GM18517 (cell line): ENCODE measurements around the gene EVX1.

Source experiments
- ATAC-seq: cut with Tn5 transposase; IDR thresholded peaks from one replicate; pipeline ENCODE4 v1.9.1; 2021; ENCODE audit warnings: mild to moderate bottlenecking, moderate library complexity; ENCODE audit not compliant: unreplicated experiment

The EVX1 gene

GRCh38 chr7:27224983-27225934, 17.3 kb upstream of the EVX1 start:
- ATAC-seq, result no peak

DNA sequence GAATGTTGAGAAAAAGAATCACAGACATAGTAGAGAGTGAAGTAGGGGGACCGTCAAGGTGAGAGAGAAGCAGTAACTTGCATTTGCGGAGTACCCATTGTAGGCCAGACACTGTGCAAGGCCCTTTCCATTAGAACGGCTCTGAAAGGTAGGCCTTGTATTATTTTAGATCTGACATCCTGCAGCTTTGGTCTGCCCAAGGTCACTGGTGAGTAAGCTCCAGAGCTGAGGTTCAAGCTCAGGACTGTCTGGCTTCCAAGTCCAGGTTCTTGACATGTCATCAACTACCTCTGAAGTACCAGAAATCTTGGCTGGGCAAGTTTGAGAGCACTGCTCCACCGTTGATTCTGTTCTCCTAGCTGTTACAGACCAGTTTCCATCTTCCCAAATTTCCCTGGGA, 13.2 kb upstream of the EVX1 start:
- no peak for ATAC-seq

- ATAC-seq, result no peak
These were observed 7.0 kb upstream of the EVX1 start for GRCh38 chr7:27235387-27236311.

DNA sequence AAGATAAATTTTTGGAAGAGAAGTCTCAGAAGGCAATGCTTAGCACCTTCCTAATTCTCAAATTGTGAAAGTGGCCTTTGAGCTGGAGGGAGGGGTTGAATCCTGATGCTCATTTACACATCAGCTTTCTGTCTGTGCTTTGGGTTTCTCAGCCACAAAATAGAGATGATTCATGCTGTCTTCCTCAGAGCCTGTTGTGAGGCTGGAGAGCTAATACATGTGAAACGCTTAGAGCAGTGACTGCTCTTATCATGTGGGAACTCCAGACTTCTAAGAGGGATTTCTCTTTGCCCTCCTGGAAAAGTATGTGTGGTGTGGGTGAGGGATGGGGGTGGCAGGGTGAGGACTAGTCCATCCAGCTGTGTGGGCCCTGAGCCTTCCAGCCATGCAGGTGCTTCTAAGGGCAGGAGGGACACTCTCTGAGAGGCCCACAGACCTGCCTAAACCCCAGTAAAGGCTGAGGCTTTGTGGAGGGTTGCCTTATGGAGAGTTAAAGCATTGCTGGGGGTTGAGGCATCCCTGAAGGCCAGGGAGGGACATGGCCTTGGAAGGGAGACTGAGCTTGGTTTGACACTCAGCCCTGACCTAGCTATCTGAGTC, 4.8 kb upstream of the EVX1 start:
- ATAC-seq, result no peak

- ATAC-seq, result no peak
These were observed 3.6 kb upstream of the EVX1 start for GRCh38 chr7:27238979-27239386.

GRCh38 chr7:27239387-27240014, 3.1 kb upstream of the EVX1 start:
- ATAC-seq, result no peak

- ATAC-seq, result no peak
These were observed 2.4 kb upstream of the EVX1 start for GRCh38 chr7:27240015-27240731.

DNA sequence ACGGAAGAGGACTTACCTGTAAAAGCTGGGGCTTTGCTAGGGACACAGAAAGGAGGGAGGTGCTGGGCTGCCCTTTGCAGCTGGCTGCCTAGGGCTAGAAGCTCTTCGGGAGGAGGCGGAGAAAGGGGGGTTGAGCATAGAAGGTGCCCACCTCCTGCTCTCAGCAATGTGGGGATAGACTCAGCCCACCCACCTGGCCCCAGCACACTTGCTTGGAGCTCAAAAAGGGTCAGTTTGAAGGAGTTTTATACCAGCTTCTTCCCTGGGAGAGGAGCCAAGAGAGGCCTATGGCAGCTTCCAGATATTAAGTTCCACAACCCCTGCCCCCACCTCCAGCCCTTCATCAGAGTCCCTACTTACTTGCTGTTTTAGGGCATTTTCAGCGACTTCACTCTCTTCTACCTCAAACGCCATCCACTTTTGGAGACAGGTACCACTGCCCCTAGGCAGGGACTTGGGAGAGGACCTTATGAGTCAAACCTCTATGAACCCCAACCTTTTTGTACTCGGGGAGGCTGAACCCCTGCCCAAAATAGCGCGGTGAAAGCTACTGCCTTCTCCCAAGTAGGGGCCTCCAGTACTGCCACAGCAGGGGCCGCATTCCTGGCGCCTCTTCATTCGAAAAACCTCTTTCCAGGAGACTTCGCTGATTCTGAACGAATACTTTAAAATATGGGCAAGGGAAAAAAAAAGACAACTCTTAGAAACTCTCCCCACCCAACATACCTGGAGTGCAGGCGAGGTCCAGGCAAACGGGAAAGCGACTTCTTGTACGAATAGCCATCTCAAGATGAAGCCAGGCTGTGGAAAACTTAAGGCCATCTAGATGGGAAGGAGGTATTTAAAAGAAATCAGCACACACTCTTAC, 1.2 kb upstream of the EVX1 start:
- ATAC-seq, result no peak

- no peak for ATAC-seq
These were observed 448 bp upstream of the EVX1 start for GRCh38 chr7:27242154-27242553.

DNA sequence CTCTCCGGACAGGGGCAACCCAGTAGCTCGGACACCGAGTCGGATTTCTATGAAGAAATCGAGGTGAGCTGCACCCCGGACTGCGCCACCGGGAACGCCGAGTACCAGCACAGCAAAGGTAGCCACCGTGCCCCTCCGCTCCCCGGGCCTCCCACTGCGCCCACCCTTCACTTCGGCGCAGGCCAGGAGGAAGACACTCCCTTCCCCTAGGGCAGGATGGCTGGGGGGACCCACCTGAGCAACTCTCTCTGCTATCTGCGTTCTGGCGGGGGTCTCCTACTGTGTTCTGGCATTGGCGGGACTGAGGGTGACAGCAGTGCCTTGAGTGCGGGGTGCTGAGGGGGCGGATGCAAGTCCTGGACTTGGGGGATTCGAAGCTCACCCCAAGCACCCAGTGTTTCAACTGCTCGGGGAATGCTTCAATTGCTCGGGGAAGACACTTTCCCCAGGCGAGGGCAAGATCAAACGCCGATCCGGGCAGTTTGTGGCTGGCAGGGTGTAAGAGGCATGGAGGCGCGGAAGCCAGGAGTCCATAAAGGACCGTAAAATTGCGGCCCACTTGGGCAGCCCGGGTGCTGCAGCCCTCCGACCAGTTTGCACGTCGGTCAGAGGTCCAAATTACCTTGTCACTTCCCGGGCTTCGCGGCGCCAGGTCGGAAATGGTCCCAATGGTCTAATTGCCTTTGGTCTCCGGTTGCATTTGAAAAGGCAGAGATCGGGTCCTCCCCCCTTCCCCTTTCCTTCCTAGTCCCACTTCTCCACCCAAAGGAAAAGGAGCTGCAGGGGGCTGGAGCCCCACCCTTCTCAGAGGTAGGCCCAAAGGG, 950 bp downstream of the EVX1 start:
- no peak for ATAC-seq

DNA sequence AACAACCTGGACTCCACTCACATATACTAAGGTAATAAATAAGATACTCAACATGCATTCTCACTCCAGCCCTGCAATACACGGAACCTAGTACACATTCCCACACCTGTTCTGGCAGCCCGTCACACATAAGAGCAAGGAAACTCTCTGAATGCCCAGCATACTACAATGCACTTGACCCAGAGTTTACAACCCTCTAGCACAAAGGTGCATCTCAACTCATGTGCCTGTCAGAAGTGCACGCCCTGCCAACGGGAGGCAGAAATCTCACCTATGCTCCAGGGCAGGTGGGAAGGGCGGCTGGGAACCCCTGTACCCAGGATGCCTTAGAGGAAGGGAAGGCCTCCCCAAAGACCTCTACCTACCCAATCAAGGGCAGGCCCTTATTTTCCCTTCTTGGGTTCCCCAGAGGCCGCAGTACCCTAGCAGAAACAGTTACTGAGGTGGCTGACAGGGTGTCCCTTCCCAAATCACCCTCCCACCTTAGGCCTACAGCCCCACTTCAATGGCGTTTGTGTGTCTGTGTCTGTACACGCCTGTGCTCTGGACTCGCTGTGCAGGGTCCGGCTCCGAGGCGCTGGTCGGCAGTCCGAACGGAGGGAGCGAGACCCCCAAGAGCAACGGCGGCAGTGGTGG, 2.0 kb downstream of the EVX1 start:
- ATAC-seq, result no peak

GRCh38 chr7:27245124-27245797, 2.7 kb downstream of the EVX1 start:
- ATAC-seq, result no peak

DNA sequence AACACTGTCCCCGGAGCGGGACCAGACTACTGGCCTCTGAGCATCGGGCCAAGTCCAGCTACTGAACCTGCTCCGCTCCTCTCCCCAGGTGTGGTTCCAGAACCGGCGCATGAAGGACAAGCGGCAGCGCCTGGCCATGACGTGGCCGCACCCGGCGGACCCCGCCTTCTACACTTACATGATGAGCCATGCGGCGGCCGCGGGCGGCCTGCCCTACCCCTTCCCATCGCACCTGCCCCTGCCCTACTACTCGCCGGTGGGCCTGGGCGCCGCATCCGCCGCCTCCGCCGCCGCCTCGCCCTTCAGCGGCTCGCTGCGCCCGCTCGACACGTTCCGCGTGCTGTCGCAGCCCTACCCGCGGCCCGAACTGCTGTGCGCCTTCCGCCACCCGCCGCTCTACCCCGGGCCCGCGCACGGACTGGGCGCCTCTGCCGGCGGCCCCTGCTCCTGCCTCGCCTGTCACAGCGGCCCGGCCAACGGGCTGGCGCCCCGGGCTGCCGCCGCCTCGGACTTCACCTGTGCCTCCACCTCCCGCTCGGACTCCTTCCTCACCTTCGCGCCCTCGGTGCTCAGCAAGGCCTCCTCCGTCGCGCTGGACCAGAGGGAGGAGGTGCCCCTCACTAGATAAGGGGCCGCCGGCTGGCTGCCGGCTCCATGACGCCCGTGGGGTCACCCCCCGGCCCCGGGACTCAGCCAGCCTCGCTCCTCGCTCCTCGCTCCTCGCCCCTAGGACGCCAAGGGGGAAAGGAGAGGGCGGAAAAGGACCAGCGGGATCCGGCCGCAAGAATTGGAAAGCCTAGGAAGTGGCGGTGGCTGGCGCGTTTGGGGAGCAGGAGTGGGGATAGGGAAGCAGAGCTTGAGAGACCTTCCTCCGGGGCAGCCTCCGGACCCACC, 3.4 kb downstream of the EVX1 start:
- no peak for ATAC-seq

GRCh38 chr7:27247000-27247399, 4.4 kb downstream of the EVX1 start:
- no peak for ATAC-seq

DNA sequence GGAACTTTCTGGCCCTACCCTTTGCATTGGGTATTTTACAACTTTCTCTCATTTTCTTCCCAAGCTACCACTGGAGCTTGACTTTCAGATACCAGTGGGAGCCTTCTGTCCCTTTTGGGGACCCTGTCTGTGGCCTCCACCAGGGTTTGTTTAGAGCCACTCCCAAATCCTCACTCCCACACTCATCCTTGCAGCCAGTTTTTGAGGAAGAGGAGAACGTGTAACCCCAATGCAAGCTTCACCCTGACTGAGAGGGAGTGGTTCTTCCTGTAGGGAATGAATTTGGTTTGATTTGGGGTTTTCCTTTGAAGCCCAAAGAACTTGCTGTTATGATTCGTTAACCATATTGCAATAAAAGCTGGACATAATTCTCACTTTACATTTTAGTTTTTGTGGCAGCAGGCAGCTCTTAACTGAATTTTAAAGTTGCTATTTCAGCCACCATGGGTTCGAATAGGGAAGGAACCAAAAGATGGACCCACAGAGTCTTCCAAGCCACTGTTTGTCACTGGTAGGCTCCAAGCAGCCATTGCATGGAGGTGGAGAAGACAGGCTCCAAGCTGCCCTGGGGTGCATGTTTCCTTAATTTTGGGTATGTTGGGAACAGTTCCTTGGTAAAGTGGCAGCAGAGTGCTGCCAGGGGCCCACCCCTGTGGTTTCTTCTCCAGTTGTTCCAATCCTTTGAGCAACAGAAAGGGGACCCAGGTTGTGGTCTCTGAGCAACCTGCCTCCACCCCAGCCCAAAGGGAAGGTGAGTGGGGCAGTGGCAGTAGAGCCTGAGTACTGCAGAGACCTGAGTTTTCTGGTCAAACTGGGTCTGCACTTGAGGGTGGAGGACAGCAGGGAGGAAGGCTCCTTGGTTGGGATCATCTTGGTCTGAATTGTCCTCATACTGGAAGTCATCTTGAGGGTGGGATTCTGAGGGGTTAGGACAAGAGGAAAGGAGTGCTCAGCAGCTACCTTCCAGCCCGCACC, 5.1 kb downstream of the EVX1 start:
- no peak for ATAC-seq
